ENCODE measurements around the gene C1QL4.

The C1QL4 gene

GRCh38 chr12:49330631-49331379 lies 6.2 kb downstream of the C1QL4 start:
- no peak for DNase-seq (ENCODE audit: low spot score)
- no peak for TF ChIP-seq CTCF (IDR thresholded peaks at IDR 0.05; ENCODE audit: borderline replicate concordance, control extremely low read depth, extremely low read depth, insufficient read depth, missing control alignments)
- in situ Hi-C loops (cut with MboI; ENCODE audit: low sequenced_read_pairs, unreplicated experiment): no loop called here

DNA sequence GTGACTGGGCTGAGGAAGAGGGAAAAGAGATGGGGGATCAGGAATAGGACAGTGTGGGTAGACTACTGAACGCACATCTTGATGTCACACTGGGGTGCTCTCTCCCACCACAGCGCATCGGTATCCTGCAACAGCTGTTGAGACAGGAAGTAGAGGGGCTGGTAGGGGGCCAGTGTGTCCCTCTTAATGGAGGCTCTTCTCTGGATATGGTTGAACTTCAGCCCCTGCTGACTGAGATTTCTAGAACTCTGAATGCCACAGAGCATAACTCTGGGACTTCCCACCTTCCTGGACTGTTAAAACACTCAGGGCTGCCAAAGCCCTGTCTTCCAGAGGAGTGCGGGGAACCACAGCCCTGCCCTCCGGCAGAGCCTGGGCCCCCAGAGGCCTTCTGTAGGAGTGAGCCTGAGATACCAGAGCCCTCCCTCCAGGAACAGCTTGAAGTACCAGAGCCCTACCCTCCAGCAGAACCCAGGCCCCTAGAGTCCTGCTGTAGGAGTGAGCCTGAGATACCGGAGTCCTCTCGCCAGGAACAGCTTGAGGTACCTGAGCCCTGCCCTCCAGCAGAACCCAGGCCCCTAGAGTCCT lies 6.9 kb downstream of the C1QL4 start:
- no peak for DNase-seq (ENCODE audit: low spot score)
- no peak for TF ChIP-seq CTCF (IDR thresholded peaks at IDR 0.05; ENCODE audit: borderline replicate concordance, control extremely low read depth, extremely low read depth, insufficient read depth, missing control alignments)
- in situ Hi-C loops (cut with MboI; ENCODE audit: low sequenced_read_pairs, unreplicated experiment): no loop called here

GRCh38 chr12:49328816-49329215 lies 8.2 kb downstream of the C1QL4 start:
- in situ Hi-C loops (cut with MboI; ENCODE audit: low sequenced_read_pairs, unreplicated experiment): no loop called here
- no peak for TF ChIP-seq CTCF (IDR thresholded peaks at IDR 0.05; ENCODE audit: borderline replicate concordance, control extremely low read depth, extremely low read depth, insufficient read depth, missing control alignments)
- no peak for DNase-seq (ENCODE audit: low spot score)

DNA sequence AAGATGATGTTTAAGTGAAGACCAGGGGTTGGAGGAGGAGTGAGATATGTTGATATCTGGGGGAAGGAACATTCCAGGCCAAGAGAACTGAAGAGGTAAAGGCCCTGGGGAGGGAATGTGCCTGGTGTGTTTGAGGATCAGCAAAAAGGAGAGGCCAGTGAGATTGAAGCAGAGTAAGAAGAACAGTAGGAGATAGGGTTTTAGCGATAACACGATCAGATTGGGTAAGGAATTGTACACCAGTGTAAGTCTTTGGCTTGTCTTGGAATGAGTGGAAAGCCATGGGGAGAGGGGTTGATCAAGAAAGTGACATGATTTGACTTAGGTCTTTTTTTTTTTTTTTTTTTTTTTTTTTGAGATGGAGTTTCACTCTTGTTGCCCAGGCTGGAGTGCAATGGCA lies 9.1 kb downstream of the C1QL4 start:
- in situ Hi-C loops (cut with MboI; ENCODE audit: low sequenced_read_pairs, unreplicated experiment): no loop called here
- no peak for TF ChIP-seq CTCF (IDR thresholded peaks at IDR 0.05; ENCODE audit: borderline replicate concordance, control extremely low read depth, extremely low read depth, insufficient read depth, missing control alignments)
- no peak for DNase-seq (ENCODE audit: low spot score)

DNA sequence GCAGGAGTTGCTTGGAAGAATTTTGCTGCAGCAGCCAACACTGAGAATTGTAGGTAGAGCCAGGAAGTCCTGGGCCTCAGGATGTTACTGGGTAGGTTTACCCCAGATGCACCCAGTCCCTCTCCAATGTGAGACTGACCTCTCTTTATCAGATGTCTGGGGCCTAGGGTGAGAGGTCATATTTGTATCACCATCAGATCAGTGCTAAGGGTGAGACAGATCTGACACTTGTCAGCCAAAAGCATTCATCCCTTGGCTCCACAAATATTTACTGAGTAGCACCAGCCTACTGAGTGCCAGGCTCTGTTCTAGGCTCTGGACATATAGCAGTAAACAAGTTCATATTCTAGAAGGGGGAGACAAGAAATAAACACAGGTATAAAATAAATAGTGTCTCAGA lies 9.6 kb downstream of the C1QL4 start:
- DNase-seq (ENCODE audit: low spot score): no peak
- in situ Hi-C loops (cut with MboI; ENCODE audit: low sequenced_read_pairs, unreplicated experiment): no loop called here
- TF ChIP-seq CTCF (IDR thresholded peaks at IDR 0.05; ENCODE audit: borderline replicate concordance, control extremely low read depth, extremely low read depth, insufficient read depth, missing control alignments): no peak

- no peak for TF ChIP-seq CTCF (IDR thresholded peaks at IDR 0.05; ENCODE audit: borderline replicate concordance, control extremely low read depth, extremely low read depth, insufficient read depth, missing control alignments)
- no peak for DNase-seq (ENCODE audit: low spot score)
- in situ Hi-C loops (cut with MboI; ENCODE audit: low sequenced_read_pairs, unreplicated experiment): no loop called here
Observed at GRCh38 chr12:49325606-49326005, 11.4 kb downstream of the C1QL4 start.

Measured in GM13976 (cell line).